GM12801 (cell line): ENCODE data around the gene GPC5.

ENCODE experiments used
- CTCF ChIP-seq: IDR thresholded peaks from one replicate; pipeline ENCODE4 v1.5.1; 2011; ENCODE audit warnings: control low read depth; ENCODE audit not compliant: insufficient read length; ENCODE audit errors: extremely low read depth

The GPC5 gene

GRCh38 chr13:91690944-91691343 is 292.5 kb downstream of the GPC5 start:
- no peak for TF ChIP-seq CTCF

GRCh38 chr13:91693466-91693865 is 295.0 kb downstream of the GPC5 start:
- no peak for TF ChIP-seq CTCF

- TF ChIP-seq CTCF, result no peak
Measured at GRCh38 chr13:91698308-91698707, 299.9 kb downstream of the GPC5 start.

- no peak for TF ChIP-seq CTCF
Measured at GRCh38 chr13:91698767-91699166, 300.3 kb downstream of the GPC5 start.

- TF ChIP-seq CTCF, result no peak
Measured at GRCh38 chr13:91699863-91700262, 301.4 kb downstream of the GPC5 start.

- TF ChIP-seq CTCF, result no peak
Measured at GRCh38 chr13:91701975-91702374, 303.6 kb downstream of the GPC5 start.

- TF ChIP-seq CTCF, result no peak
Measured at GRCh38 chr13:91702411-91702810, 304.0 kb downstream of the GPC5 start.

- TF ChIP-seq CTCF, result no peak
Measured at GRCh38 chr13:91704398-91704797, 306.0 kb downstream of the GPC5 start.
